GM10266 (cell line): ENCODE measurements around the gene SNN.

Experiments used
- DNase-seq: peaks from one replicate; pipeline ENCODE4 v3.0.0; 2012; ENCODE audit errors: extremely low spot score
- CTCF ChIP-seq: IDR thresholded peaks from 2 replicates; pipeline ENCODE4 v1.5.1; 2012; ENCODE audit warnings: mild to moderate bottlenecking, low read depth; ENCODE audit not compliant: control insufficient read depth, insufficient read depth; ENCODE audit errors: missing control alignments

SNN gene

GRCh38 chr16:11630046-11630767 lies 38.0 kb upstream of the SNN start:
- DNase-seq: no peak
- no peak for TF ChIP-seq CTCF

- TF ChIP-seq CTCF: no peak
- no peak for DNase-seq
Observed at GRCh38 chr16:11630768-11631056, 37.5 kb upstream of the SNN start.

GRCh38 chr16:11631214-11631613 lies 37.0 kb upstream of the SNN start:
- no peak for TF ChIP-seq CTCF
- DNase-seq: no peak

GRCh38 chr16:11632455-11632939 lies 35.8 kb upstream of the SNN start:
- TF ChIP-seq CTCF: no peak
- no peak for DNase-seq

GRCh38 chr16:11633113-11633512 lies 35.1 kb upstream of the SNN start:
- no peak for TF ChIP-seq CTCF
- DNase-seq: no peak

- DNase-seq: no peak
- no peak for TF ChIP-seq CTCF
Observed at GRCh38 chr16:11634312-11634711, 33.9 kb upstream of the SNN start.

GRCh38 chr16:11635113-11635652 lies 33.1 kb upstream of the SNN start:
- no peak for TF ChIP-seq CTCF
- DNase-seq: no peak
